ENCODE data around the gene ZNF280B. TPM values are rescaled to one million over a fixed set of nuclear protein-coding genes. Genes with fewer than 3 reads are reported as not detected.
"Not testable (repeated sequence)": the region's sequence is repeated elsewhere in the genome, so short reads cannot be mapped to it uniquely, and the experiment has no call there.

Gene ZNF280B
- total RNA-seq, 1 donor from 2014 or later: 7.3 TPM

DNA sequence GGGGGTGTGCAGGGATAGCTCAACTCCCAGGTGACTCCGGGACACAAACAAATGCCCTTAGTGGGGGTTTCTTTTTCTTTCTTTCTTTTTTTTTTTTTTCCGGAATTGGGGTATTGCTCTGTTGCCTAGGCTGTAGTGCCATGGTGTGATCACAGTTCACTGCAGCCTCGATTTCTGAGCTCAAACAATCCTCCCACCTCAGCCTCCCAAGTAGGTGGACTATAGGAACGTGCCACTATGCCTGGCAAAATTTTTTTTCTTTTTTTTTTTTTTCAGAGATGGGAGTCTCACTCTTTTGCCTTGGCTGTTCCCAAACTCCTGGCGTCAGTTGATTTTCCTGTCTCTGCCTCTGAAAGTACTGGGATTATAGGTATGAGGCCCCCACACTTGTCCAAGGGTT lies 25.3 kb upstream of the ZNF280B start:
- no peak overlapping the region for H3K27ac Mint-ChIP-seq (ENCODE audit: unreplicated experiment)
- TF ChIP-seq CTCF (conservative IDR thresholded peaks at IDR 0.05): no peak
- H3K4me1 Mint-ChIP-seq: no peaks in the 10 kb centered on the region
- H3K36me3 Mint-ChIP-seq (ENCODE audit: low read depth): no peaks in the 10 kb centered on the region
- DNase-seq (ENCODE audit: low read depth, low spot score): no peak
- H3K9me3 Mint-ChIP-seq: no peaks in the 10 kb centered on the region
- peaks cover 41% of the 10 kb centered on the region for H3K27me3 Mint-ChIP-seq (ENCODE audit: low read depth)
- H3K4me3 Mint-ChIP-seq: no peak overlapping the region

DNA sequence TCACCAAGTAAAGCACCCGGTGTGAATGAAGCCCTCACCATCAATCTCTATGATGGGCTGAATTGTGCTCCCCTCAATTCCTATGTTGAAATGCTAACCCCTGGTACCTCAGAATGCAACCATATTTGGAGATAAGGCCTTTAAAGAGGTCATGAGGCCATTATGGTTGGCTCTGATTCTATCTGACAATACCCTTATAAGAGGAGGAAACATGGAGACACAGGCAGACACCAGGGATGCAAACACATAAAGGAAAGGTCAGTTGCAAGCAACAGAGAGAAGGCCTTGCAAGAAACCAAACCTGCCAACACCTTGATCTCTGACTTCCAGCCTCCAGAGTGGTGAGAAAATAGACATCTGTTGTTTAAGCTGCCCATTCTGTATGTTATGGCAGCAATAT lies 24.9 kb upstream of the ZNF280B start:
- H3K9me3 Mint-ChIP-seq: no peaks in the 10 kb centered on the region
- H3K27ac Mint-ChIP-seq (ENCODE audit: unreplicated experiment): no peak overlapping the region
- peaks cover 36% of the 10 kb centered on the region for H3K27me3 Mint-ChIP-seq (ENCODE audit: low read depth)
- DNase-seq (ENCODE audit: low read depth, low spot score): no peak
- no peak for TF ChIP-seq CTCF (conservative IDR thresholded peaks at IDR 0.05)
- H3K4me3 Mint-ChIP-seq: no peak overlapping the region
- H3K4me1 Mint-ChIP-seq: no peaks in the 10 kb centered on the region
- no peaks in the 10 kb centered on the region for H3K36me3 Mint-ChIP-seq (ENCODE audit: low read depth)

- not testable (repeated sequence) for DNase-seq (ENCODE audit: low read depth, low spot score); H3K27ac Mint-ChIP-seq (ENCODE audit: unreplicated experiment); H3K4me3 Mint-ChIP-seq; H3K4me1 Mint-ChIP-seq; H3K9me3 Mint-ChIP-seq; H3K36me3 Mint-ChIP-seq (ENCODE audit: low read depth)
- peaks cover 28% of the 10 kb centered on the region for H3K27me3 Mint-ChIP-seq (ENCODE audit: low read depth)
These were observed 24.1 kb upstream of the ZNF280B start for GRCh38 chr22:22532547-22533071.

GRCh38 chr22:22531770-22532546 lies 23.4 kb upstream of the ZNF280B start:
- no peak overlapping the region for H3K27ac Mint-ChIP-seq (ENCODE audit: unreplicated experiment)
- TF ChIP-seq CTCF (conservative IDR thresholded peaks at IDR 0.05): no peak
- H3K36me3 Mint-ChIP-seq (ENCODE audit: low read depth): no peaks in the 10 kb centered on the region
- DNase-seq (ENCODE audit: low read depth, low spot score): no peak
- H3K9me3 Mint-ChIP-seq: no peaks in the 10 kb centered on the region
- no peaks in the 10 kb centered on the region for H3K4me1 Mint-ChIP-seq
- H3K27me3 Mint-ChIP-seq (ENCODE audit: low read depth): peaks cover 22% of the 10 kb centered on the region
- no peak overlapping the region for H3K4me3 Mint-ChIP-seq

GRCh38 chr22:22528780-22529179 lies 20.2 kb upstream of the ZNF280B start:
- no peak overlapping the region for H3K4me3 Mint-ChIP-seq
- no peak for TF ChIP-seq CTCF (conservative IDR thresholded peaks at IDR 0.05)
- H3K27me3 Mint-ChIP-seq (ENCODE audit: low read depth): peaks cover 21% of the 10 kb centered on the region
- no peaks in the 10 kb centered on the region for H3K36me3 Mint-ChIP-seq (ENCODE audit: low read depth)
- H3K9me3 Mint-ChIP-seq: no peaks in the 10 kb centered on the region
- no peaks in the 10 kb centered on the region for H3K4me1 Mint-ChIP-seq
- H3K27ac Mint-ChIP-seq (ENCODE audit: unreplicated experiment): no peak overlapping the region
- DNase-seq (ENCODE audit: low read depth, low spot score): no peak

GRCh38 chr22:22527312-22527711 lies 18.8 kb upstream of the ZNF280B start:
- no peak for DNase-seq (ENCODE audit: low read depth, low spot score)
- H3K27me3 Mint-ChIP-seq (ENCODE audit: low read depth): peaks cover 24% of the 10 kb centered on the region

More at GRCh38 chr22:22527312-22527711, 18.8 kb upstream of the ZNF280B start:
- Mint-ChIP-seq H3K9me3 (peaks cover 3% of the 10 kb centered on the region), H3K27ac (ENCODE audit: unreplicated experiment) (no peak overlapping the region), H3K4me1 (no peaks in the 10 kb centered on the region), H3K4me3 (no peak overlapping the region), H3K36me3 (ENCODE audit: low read depth) (no peaks in the 10 kb centered on the region)
- TF ChIP-seq CTCF (conservative IDR thresholded peaks at IDR 0.05): no peak

Data from neural crest cell (in vitro differentiated cells).